Fibroblast of skin of abdomen (primary cell): ENCODE measurements around the gene CHPF2.

Experiments
- DNase-seq: peaks from one replicate; pipeline ENCODE4 v3.0.0-alpha.2; 2013

Gene CHPF2

GRCh38 chr7:151232917-151233701 lies 826 bp downstream of the CHPF2 start:
- peak; percentile 75 for DNase-seq

- no peak for DNase-seq
Observed at GRCh38 chr7:151233804-151234203, 1.5 kb downstream of the CHPF2 start.

GRCh38 chr7:151235091-151235787 lies 3.0 kb downstream of the CHPF2 start:
- no peak for DNase-seq

GRCh38 chr7:151236406-151236805 lies 4.1 kb downstream of the CHPF2 start:
- no peak for DNase-seq

- no peak for DNase-seq
Observed at GRCh38 chr7:151237244-151238189, 5.2 kb downstream of the CHPF2 start.

- no peak for DNase-seq
Observed at GRCh38 chr7:151238190-151238810, 6.0 kb downstream of the CHPF2 start.

GRCh38 chr7:151238924-151239836 lies 6.9 kb downstream of the CHPF2 start:
- no peak for DNase-seq

- DNase-seq, result no peak
Observed at GRCh38 chr7:151239837-151240459, 7.7 kb downstream of the CHPF2 start.

GRCh38 chr7:151240536-151240935 lies 8.3 kb downstream of the CHPF2 start:
- no peak for DNase-seq

GRCh38 chr7:151240942-151241754 lies 8.9 kb downstream of the CHPF2 start:
- DNase-seq, result no peak

GRCh38 chr7:151241755-151242096 lies 9.4 kb downstream of the CHPF2 start:
- DNase-seq, result no peak

- no peak for DNase-seq
Observed at GRCh38 chr7:151242159-151243044, 10.1 kb downstream of the CHPF2 start.

- DNase-seq, result no peak
Observed at GRCh38 chr7:151243045-151243349, 10.7 kb downstream of the CHPF2 start.

GRCh38 chr7:151243408-151244195 lies 11.3 kb downstream of the CHPF2 start:
- no peak for DNase-seq

GRCh38 chr7:151244196-151244840 lies 12.0 kb downstream of the CHPF2 start:
- DNase-seq, result peak; percentile 49

GRCh38 chr7:151244841-151245346 lies 12.6 kb downstream of the CHPF2 start:
- DNase-seq, result no peak

GRCh38 chr7:151245360-151246101 lies 13.2 kb downstream of the CHPF2 start:
- peak; percentile 28 for DNase-seq
